Measurements from ENCODE around the gene SORBS2.

GRCh38 chr4:185752872-185753271 is 59.1 kb downstream of the SORBS2 start:
- no peak for TF ChIP-seq ATF3 (IDR thresholded peaks at IDR 0.05; ENCODE audit: insufficient read depth, low read depth, low read length)
- no peak for TF ChIP-seq MAX (IDR thresholded peaks at IDR 0.05)
- TF ChIP-seq HDAC2 (IDR thresholded peaks at IDR 0.05; ENCODE audit: borderline replicate concordance in 1 of 2, low read depth in 2 of 2, low read length in 2 of 2), result no peak
- TF ChIP-seq SRF (IDR thresholded peaks at IDR 0.05; ENCODE audit: low read depth, low read length), result no peak
- TF ChIP-seq CTCF (IDR thresholded peaks at IDR 0.05; ENCODE audit: control extremely low read depth in 1 of 3, insufficient read depth in 1 of 3, low read depth in 1 of 3, low read length in 3 of 3), result no peak
- TF ChIP-seq KDM5A (IDR thresholded peaks at IDR 0.05; ENCODE audit: low read length), result no peak
- TF ChIP-seq POLR2AphosphoS5 (IDR thresholded peaks at IDR 0.05; ENCODE audit: low read depth, low read length), result no peak
- no peak for TF ChIP-seq SUZ12 (IDR thresholded peaks at IDR 0.05; ENCODE audit: low read length)
- TF ChIP-seq TCF12 (IDR thresholded peaks at IDR 0.05; ENCODE audit: low read depth, low read length), result no peak
- no peak for TF ChIP-seq POLR2A (IDR thresholded peaks at IDR 0.05; ENCODE audit: control extremely low read depth in 1 of 2, low read depth in 2 of 2, low read length in 2 of 2)
- no peak for TF ChIP-seq CREB1 (IDR thresholded peaks at IDR 0.05)
- no peak for TF ChIP-seq EP300 (IDR thresholded peaks at IDR 0.05; ENCODE audit: borderline replicate concordance in 1 of 2, low read depth in 2 of 2, low read length in 2 of 2)
- TF ChIP-seq CBX5 (IDR thresholded peaks at IDR 0.05; ENCODE audit: low read depth, low read length), result no peak
